Right kidney (tissue), 9 donors: ENCODE results near the gene EDA2R.

Experiments used
- DNase-seq: peaks from one replicate; pipeline ENCODE4 v3.0.0-alpha.2; 2016
- long read RNA-seq, 8 donors: transcript quantifications; one replicate each; lab custom pipeline, GENCODE V29; 2026

The EDA2R gene
- long read RNA-seq, donor 1: 0 reads
- long read RNA-seq, donor 2: 0 reads
- long read RNA-seq, donor 3: 0 reads
- long read RNA-seq, donor 4: 0 reads
- long read RNA-seq, donor 5: 0 reads
- long read RNA-seq, donor 6: 0 reads
- long read RNA-seq, donor 7: 0 reads
- long read RNA-seq, donor 8: 0 reads

- peak; percentile 2 for DNase-seq
Observed at GRCh38 chrX:66638591-66639500, at the start of gene EDA2R. TSS of gene EDA2R (minus strand) at chrX:66639078. CDS start at chrX:66616020, 23,058 bp downstream.

- no peak for DNase-seq
Observed at GRCh38 chrX:66684196-66684595, 45.3 kb upstream of the EDA2R start.

- DNase-seq: no peak
Observed at GRCh38 chrX:66680451-66680850, 41.6 kb upstream of the EDA2R start.

- no peak for DNase-seq
Observed at GRCh38 chrX:66677430-66677829, 38.6 kb upstream of the EDA2R start.

GRCh38 chrX:66676990-66677389, 38.1 kb upstream of the EDA2R start:
- no peak for DNase-seq

- DNase-seq: no peak
Observed at GRCh38 chrX:66676413-66676812, 37.5 kb upstream of the EDA2R start.

GRCh38 chrX:66675541-66675940, 36.7 kb upstream of the EDA2R start:
- DNase-seq: no peak

- DNase-seq: no peak
Observed at GRCh38 chrX:66674506-66674905, 35.6 kb upstream of the EDA2R start.

GRCh38 chrX:66672106-66672505, 33.2 kb upstream of the EDA2R start:
- no peak for DNase-seq

- DNase-seq: no peak
Observed at GRCh38 chrX:66654411-66654810, 15.5 kb upstream of the EDA2R start.

- no peak for DNase-seq
Observed at GRCh38 chrX:66635360-66635759, 3.5 kb downstream of the EDA2R start.

- DNase-seq: no peak
Observed at GRCh38 chrX:66634272-66634671, 4.6 kb downstream of the EDA2R start.

GRCh38 chrX:66633541-66633940, 5.3 kb downstream of the EDA2R start:
- no peak for DNase-seq

GRCh38 chrX:66632981-66633380, 5.9 kb downstream of the EDA2R start:
- no peak for DNase-seq

GRCh38 chrX:66632473-66632872, 6.4 kb downstream of the EDA2R start:
- DNase-seq: no peak

- no peak for DNase-seq
Observed at GRCh38 chrX:66625525-66625924, 13.4 kb downstream of the EDA2R start.

- DNase-seq: no peak
Observed at GRCh38 chrX:66622209-66622608, 16.7 kb downstream of the EDA2R start.

- DNase-seq: no peak
Observed at GRCh38 chrX:66616944-66617343, 21.9 kb downstream of the EDA2R start.

GRCh38 chrX:66602381-66602938, 36.4 kb downstream of the EDA2R start:
- DNase-seq: no peak

GRCh38 chrX:66601522-66601921, 37.4 kb downstream of the EDA2R start:
- no peak for DNase-seq

GRCh38 chrX:66579219-66579618, 59.7 kb downstream of the EDA2R start:
- DNase-seq: no peak

GRCh38 chrX:66553973-66554372, 84.9 kb downstream of the EDA2R start:
- no peak for DNase-seq

GRCh38 chrX:66547847-66548369, 91.0 kb downstream of the EDA2R start:
- DNase-seq: no peak
